Measurements from ENCODE around the gene TMEM171. TPM values are rescaled to one million over a fixed set of nuclear protein-coding genes. Genes with fewer than 3 reads are reported as not detected.

TMEM171 gene
- total and polyA plus RNA-seq, 9 donors: 0.10 to 0.42 TPM; not detected in 7

- no peaks in the 10 kb centered on the region for H3K27me3 ChIP-seq
- no peaks in the 10 kb centered on the region for H3K36me3 ChIP-seq
- no peak for TF ChIP-seq EP300 (IDR thresholded peaks at IDR 0.05)
- TF ChIP-seq POLR2A (IDR thresholded peaks at IDR 0.05): no peak
- TF ChIP-seq CTCF (IDR thresholded peaks at IDR 0.05): no peak
- no peak overlapping the region for H3K27ac ChIP-seq
- WGBS, 3 donors: 48 to 54% (median 53%) methylated on average over 3 of the region's 3 CpGs
- H3K4me3 ChIP-seq: no peak overlapping the region
- no peak for DNase-seq
- H3K4me1 ChIP-seq (ENCODE audit: insufficient read depth): no peaks in the 10 kb centered on the region
- H3K9me3 ChIP-seq: no peaks in the 10 kb centered on the region
- intact Hi-C loops (cut with DNase I): no loop called here
These were observed 19.1 kb downstream of the TMEM171 start for GRCh38 chr5:73139485-73139884.

- no peak for TF ChIP-seq EP300 (IDR thresholded peaks at IDR 0.05)
- TF ChIP-seq POLR2A (IDR thresholded peaks at IDR 0.05): no peak
- TF ChIP-seq CTCF (IDR thresholded peaks at IDR 0.05): no peak
- intact Hi-C loops (cut with DNase I): no loop called here
- WGBS, 3 donors: 93 to 96% (median 95%) methylated on average over 1 of the region's 1 CpG
- DNase-seq: no peak
- Histone ChIP-seq H3K9me3 (no peaks in the 10 kb centered on the region), H3K36me3 (no peaks in the 10 kb centered on the region), H3K4me1 (ENCODE audit: insufficient read depth) (no peaks in the 10 kb centered on the region), H3K4me3 (no peak overlapping the region), H3K27me3 (no peaks in the 10 kb centered on the region), H3K27ac (no peak overlapping the region)
These were observed 20.4 kb downstream of the TMEM171 start for GRCh38 chr5:73140801-73141200.

GRCh38 chr5:73142035-73142434 lies 21.7 kb downstream of the TMEM171 start:
- 74 to 83% (median 76%) methylated on average over 8 of the region's 8 CpGs for WGBS, 3 donors
- DNase-seq: no peak
- Histone ChIP-seq H3K36me3 (no peaks in the 10 kb centered on the region), H3K9me3 (no peaks in the 10 kb centered on the region), H3K27me3 (no peaks in the 10 kb centered on the region), H3K4me1 (ENCODE audit: insufficient read depth) (no peaks in the 10 kb centered on the region), H3K4me3 (no peak overlapping the region), H3K27ac (no peak overlapping the region)
- intact Hi-C loops (cut with DNase I): no loop called here
- TF ChIP-seq POLR2A (IDR thresholded peaks at IDR 0.05): no peak
- no peak for TF ChIP-seq EP300 (IDR thresholded peaks at IDR 0.05)
- TF ChIP-seq CTCF (IDR thresholded peaks at IDR 0.05): no peak

GRCh38 chr5:73143716-73144115 lies 23.3 kb downstream of the TMEM171 start:
- H3K36me3 ChIP-seq: no peaks in the 10 kb centered on the region
- H3K9me3 ChIP-seq: no peaks in the 10 kb centered on the region
- H3K4me1 ChIP-seq (ENCODE audit: insufficient read depth): no peaks in the 10 kb centered on the region
- intact Hi-C loops (cut with DNase I): no loop called here
- no peak for DNase-seq
- H3K4me3 ChIP-seq: no peak overlapping the region
- H3K27me3 ChIP-seq: no peaks in the 10 kb centered on the region
- no peak overlapping the region for H3K27ac ChIP-seq
- 28 to 53% (median 38%) methylated on average over 6 of the region's 6 CpGs for WGBS, 3 donors
- TF ChIP-seq POLR2A (IDR thresholded peaks at IDR 0.05): no peak
- TF ChIP-seq EP300 (IDR thresholded peaks at IDR 0.05): no peak
- no peak for TF ChIP-seq CTCF (IDR thresholded peaks at IDR 0.05)

- WGBS, 3 donors: 33 to 50% (median 36%) methylated on average over 3 of the region's 3 CpGs
- H3K4me3 ChIP-seq: no peak overlapping the region
- intact Hi-C loops (cut with DNase I): no loop called here
- TF ChIP-seq CTCF (IDR thresholded peaks at IDR 0.05) (no peak), POLR2A (IDR thresholded peaks at IDR 0.05) (no peak), EP300 (IDR thresholded peaks at IDR 0.05) (no peak)
- no peaks in the 10 kb centered on the region for H3K27me3 ChIP-seq
- H3K27ac ChIP-seq: no peak overlapping the region
- DNase-seq: no peak
- no peaks in the 10 kb centered on the region for H3K9me3 ChIP-seq
- no peaks in the 10 kb centered on the region for H3K4me1 ChIP-seq (ENCODE audit: insufficient read depth)
- H3K36me3 ChIP-seq: no peaks in the 10 kb centered on the region
These were observed 29.2 kb downstream of the TMEM171 start for GRCh38 chr5:73149540-73149939.

Measured in ovary (tissue), 9 donors.